SK-N-SH (cell line): ENCODE data around the gene ENHO.

Source experiments
- CTCF ChIP-seq: fragments of 200-600 bp; sonication (generic); IDR thresholded peaks from 2 replicates; pipeline ENCODE4 v1.6.1; 2017; ENCODE audit warnings: antibody characterized with exemption, mild to moderate bottlenecking, moderate library complexity
- MEF2A ChIP-seq: IDR thresholded peaks from 2 replicates; pipeline ENCODE4 v1.4.0; 2012; ENCODE audit warnings: low read depth, borderline replicate concordance
- RAD21 ChIP-seq: IDR thresholded peaks from 2 replicates; pipeline ENCODE4 v1.6.1; 2012; ENCODE audit warnings: mild to moderate bottlenecking, low read length

- TF ChIP-seq CTCF, result no peak
- no peak for TF ChIP-seq MEF2A
- TF ChIP-seq RAD21, result no peak
Measured at GRCh38 chr9:34490360-34490759, 32.4 kb downstream of the ENHO start.
